Activated naive CD4-positive, alpha-beta T cell treated with anti-CD3 and anti-CD28 coated beads for 36 hours (primary cell): ENCODE measurements around the gene NLRC4. TPM values are rescaled to one million over a fixed set of nuclear protein-coding genes. Genes with fewer than 3 reads are reported as not detected.
"Not testable (repeated sequence)": the region's sequence is repeated elsewhere in the genome, so short reads cannot be mapped to it uniquely, and the experiment has no call there.

ENCODE experiments used
- CTCF ChIA-PET: fragments of 350-600 bp; sonication (Branson Sonifier 250); formaldehyde crosslinking; loops from one replicate; lab custom pipeline; 2021; ENCODE audit warnings: antibody characterized with exemption; lab: Charles Lee
- DNase-seq: peaks from one replicate; pipeline ENCODE4 v3.0.0-alpha.2; 2020
- H3K27ac Mint-ChIP-seq: one replicate; pipeline ENCODE4 v1.8.0; 2021; ENCODE audit warnings: mild to moderate bottlenecking, mixed read lengths
- H3K27me3 Mint-ChIP-seq: one replicate; pipeline ENCODE4 v1.8.0; 2021; ENCODE audit warnings: low read depth, mixed read lengths
- H3K36me3 Mint-ChIP-seq: one replicate; pipeline ENCODE4 v1.8.0; 2021; ENCODE audit warnings: low read depth, mixed read lengths
- H3K4me1 Mint-ChIP-seq: one replicate; pipeline ENCODE4 v1.8.0; 2021; ENCODE audit warnings: low read depth, mixed read lengths
- H3K4me3 Mint-ChIP-seq: one replicate; pipeline ENCODE4 v1.8.0; 2021; ENCODE audit warnings: mild to moderate bottlenecking, moderate library complexity, mixed read lengths
- H3K9me3 Mint-ChIP-seq: one replicate; pipeline ENCODE4 v1.8.0; 2021; ENCODE audit warnings: mixed read lengths
- intact Hi-C: fragments of 100-400 bp; cut with micrococcal nuclease; formaldehyde crosslinking; loops from one replicate; pipeline ENCODE4 v1.15.1; 2023
- total RNA-seq, 2 experiments: library from RNA; stranded (reverse); gene quantifications; one replicate each; pipeline ENCODE4 v1.2.3, GENCODE V29; 2021

The NLRC4 gene
- total RNA-seq, 2 experiments from 2014 or later: not detected

GRCh38 chr2:32277363-32277673, 12.6 kb upstream of the NLRC4 start:
- CTCF ChIA-PET: no interaction called here
- H3K9me3 Mint-ChIP-seq: no peaks in the 10 kb centered on the region
- DNase-seq: no peak
- peak overlapping the region; percentile 93 for H3K27ac Mint-ChIP-seq
- H3K4me3 Mint-ChIP-seq: peak overlapping the region; percentile 84
- intact Hi-C loops: loop anchor here (1.0 to 10.0 kb wide), 6 partner anchors 8 to 317 kb away; partner anchors contain the start of genes BIRC6, MEMO1, SLC30A6 and SPAST
- H3K4me1 Mint-ChIP-seq: peaks cover 22% of the 10 kb centered on the region
- H3K27me3 Mint-ChIP-seq: no peaks in the 10 kb centered on the region
- H3K36me3 Mint-ChIP-seq: peaks cover 7% of the 10 kb centered on the region

- CTCF ChIA-PET, H3K4me3 Mint-ChIP-seq: not testable (repeated sequence)
These were observed 11.1 kb upstream of the NLRC4 start for GRCh38 chr2:32275790-32276189.

GRCh38 chr2:32274289-32274688, 9.6 kb upstream of the NLRC4 start:
- H3K36me3 Mint-ChIP-seq: no peaks in the 10 kb centered on the region
- H3K9me3 Mint-ChIP-seq: no peaks in the 10 kb centered on the region
- intact Hi-C loops: loop anchor here (10.0 kb wide), 1 partner anchor 321 kb away; no protein-coding TSS in a partner anchor
- peaks cover 10% of the 10 kb centered on the region for H3K4me1 Mint-ChIP-seq
- CTCF ChIA-PET: no interaction called here
- DNase-seq: no peak
- H3K27ac Mint-ChIP-seq: no peak overlapping the region
- no peak overlapping the region for H3K4me3 Mint-ChIP-seq
- H3K27me3 Mint-ChIP-seq: no peaks in the 10 kb centered on the region

More at GRCh38 chr2:32275790-32276189, 11.1 kb upstream of the NLRC4 start:
- not testable (repeated sequence) for DNase-seq, H3K9me3 Mint-ChIP-seq, H3K27ac Mint-ChIP-seq, H3K27me3 Mint-ChIP-seq, H3K36me3 Mint-ChIP-seq
- intact Hi-C loops: loop anchor here (2.0 to 10.0 kb wide), 3 partner anchors 213 to 319 kb away; partner anchors contain the start of genes MEMO1 and SPAST
- peaks cover 18% of the 10 kb centered on the region for H3K4me1 Mint-ChIP-seq

GRCh38 chr2:32272279-32272678, 7.6 kb upstream of the NLRC4 start:
- Mint-ChIP-seq H3K36me3 (no peaks in the 10 kb centered on the region), H3K9me3 (no peaks in the 10 kb centered on the region), H3K4me1 (peaks cover 3% of the 10 kb centered on the region), H3K27me3 (no peaks in the 10 kb centered on the region), H3K27ac (no peak overlapping the region), H3K4me3 (no peak overlapping the region)
- CTCF ChIA-PET: interaction anchor here (0.6 kb wide), 2 partner anchors 17 to 1535 kb away, joined by 3 read pairs; no protein-coding TSS in a partner anchor
- DNase-seq: no peak
- intact Hi-C loops: loop anchor here (10.0 kb wide), 1 partner anchor 323 kb away; no protein-coding TSS in a partner anchor

GRCh38 chr2:32271063-32271462, 6.4 kb upstream of the NLRC4 start:
- CTCF ChIA-PET: no interaction called here
- no peaks in the 10 kb centered on the region for H3K4me1 Mint-ChIP-seq
- no peak for DNase-seq
- H3K27ac Mint-ChIP-seq: no peak overlapping the region
- intact Hi-C loops: loop anchor here (10.0 kb wide), 1 partner anchor 324 kb away; no protein-coding TSS in a partner anchor
- no peaks in the 10 kb centered on the region for H3K9me3 Mint-ChIP-seq
- H3K36me3 Mint-ChIP-seq: no peaks in the 10 kb centered on the region
- H3K27me3 Mint-ChIP-seq: no peaks in the 10 kb centered on the region
- H3K4me3 Mint-ChIP-seq: no peak overlapping the region

- no peaks in the 10 kb centered on the region for H3K9me3 Mint-ChIP-seq
- H3K36me3 Mint-ChIP-seq: no peaks in the 10 kb centered on the region
- peaks cover 3% of the 10 kb centered on the region for H3K4me1 Mint-ChIP-seq
- H3K27ac Mint-ChIP-seq: no peak overlapping the region
- no peak overlapping the region for H3K4me3 Mint-ChIP-seq
- intact Hi-C loops: no loop called here
- H3K27me3 Mint-ChIP-seq: no peaks in the 10 kb centered on the region
- no peak for DNase-seq
- CTCF ChIA-PET: no interaction called here
These were observed 2.6 kb downstream of the NLRC4 start for GRCh38 chr2:32262105-32262504.

GRCh38 chr2:32260376-32260775, 4.3 kb downstream of the NLRC4 start:
- H3K4me3 Mint-ChIP-seq: no peak overlapping the region
- CTCF ChIA-PET: interaction anchor here (0.6 kb wide), 1 partner anchor 57 kb away, joined by 4 read pairs; no protein-coding TSS in a partner anchor
- H3K27me3 Mint-ChIP-seq: no peaks in the 10 kb centered on the region
- no peak overlapping the region for H3K27ac Mint-ChIP-seq
- peaks cover 3% of the 10 kb centered on the region for H3K4me1 Mint-ChIP-seq
- no peaks in the 10 kb centered on the region for H3K9me3 Mint-ChIP-seq
- intact Hi-C loops: no loop called here
- no peaks in the 10 kb centered on the region for H3K36me3 Mint-ChIP-seq
- DNase-seq: no peak

- intact Hi-C loops: no loop called here
- Mint-ChIP-seq H3K4me1 (no peaks in the 10 kb centered on the region), H3K36me3 (no peaks in the 10 kb centered on the region), H3K27me3 (no peaks in the 10 kb centered on the region), H3K27ac (no peak overlapping the region), H3K4me3 (no peak overlapping the region), H3K9me3 (no peaks in the 10 kb centered on the region)
- DNase-seq: no peak
- CTCF ChIA-PET: no interaction called here
These were observed 6.4 kb downstream of the NLRC4 start for GRCh38 chr2:32258242-32258641.

GRCh38 chr2:32250290-32250689, 14.4 kb downstream of the NLRC4 start:
- CTCF ChIA-PET: no interaction called here
- Mint-ChIP-seq H3K9me3 (no peaks in the 10 kb centered on the region), H3K27ac (no peak overlapping the region), H3K4me1 (no peaks in the 10 kb centered on the region), H3K36me3 (no peaks in the 10 kb centered on the region), H3K27me3 (no peaks in the 10 kb centered on the region), H3K4me3 (no peak overlapping the region)
- no peak for DNase-seq
- intact Hi-C loops: no loop called here

- Mint-ChIP-seq H3K36me3 (no peaks in the 10 kb centered on the region), H3K4me3 (no peak overlapping the region), H3K9me3 (no peaks in the 10 kb centered on the region), H3K27ac (no peak overlapping the region), H3K27me3 (no peaks in the 10 kb centered on the region), H3K4me1 (no peaks in the 10 kb centered on the region)
- no peak for DNase-seq
- CTCF ChIA-PET: no interaction called here
- intact Hi-C loops: no loop called here
These were observed 14.9 kb downstream of the NLRC4 start for GRCh38 chr2:32249731-32250236.

GRCh38 chr2:32248299-32248698, 16.4 kb downstream of the NLRC4 start:
- CTCF ChIA-PET: interaction anchor here (0.6 kb wide), 1 partner anchor 79 kb away, joined by 3 read pairs; no protein-coding TSS in a partner anchor
- Mint-ChIP-seq H3K27me3 (no peaks in the 10 kb centered on the region), H3K4me1 (no peaks in the 10 kb centered on the region), H3K36me3 (no peaks in the 10 kb centered on the region), H3K27ac (no peak overlapping the region), H3K4me3 (no peak overlapping the region), H3K9me3 (no peaks in the 10 kb centered on the region)
- intact Hi-C loops: no loop called here
- DNase-seq: no peak

GRCh38 chr2:32246911-32247310, 17.8 kb downstream of the NLRC4 start:
- Mint-ChIP-seq H3K27me3 (no peaks in the 10 kb centered on the region), H3K4me1 (no peaks in the 10 kb centered on the region), H3K4me3 (no peak overlapping the region), H3K27ac (no peak overlapping the region), H3K9me3 (no peaks in the 10 kb centered on the region), H3K36me3 (no peaks in the 10 kb centered on the region)
- no peak for DNase-seq
- CTCF ChIA-PET: no interaction called here
- intact Hi-C loops: no loop called here

GRCh38 chr2:32242331-32242730, 22.4 kb downstream of the NLRC4 start:
- CTCF ChIA-PET: no interaction called here
- no peak for DNase-seq

More at GRCh38 chr2:32242331-32242730, 22.4 kb downstream of the NLRC4 start:
- intact Hi-C loops: no loop called here
- Mint-ChIP-seq H3K9me3 (no peaks in the 10 kb centered on the region), H3K4me1 (no peaks in the 10 kb centered on the region), H3K27ac (no peak overlapping the region), H3K36me3 (peaks cover 7% of the 10 kb centered on the region), H3K27me3 (no peaks in the 10 kb centered on the region), H3K4me3 (no peak overlapping the region)
